ENCODE measurements around the gene LPXN. TPM values are rescaled to one million over a fixed set of nuclear protein-coding genes. Genes with fewer than 3 reads are reported as not detected.

Gene LPXN
- total and polyA plus RNA-seq, 2 donors (not counting 3 experiments of a cell fraction or from before 2014, with no cell fraction given) = 6.2 TPM

- H3K79me2 ChIP-seq (ENCODE audit: control insufficient read depth, insufficient read depth, low read length) = no peaks in the 10 kb centered on the region
- H3K27me3 ChIP-seq (ENCODE audit: control insufficient read depth in 2 of 2, insufficient read depth in 2 of 2, low read length in 2 of 2) = peaks cover 1 to 2% of the 10 kb centered on the region in 2 experiments
- ChIA-PET POLR2A (no interaction called here), CTCF (interaction anchor here (1.3 kb wide), 1 partner anchor 8 kb away, joined by 4 read pairs; no protein-coding TSS in a partner anchor)
- BruUV-seq (replicated peaks) = no TSS peak
- TF ChIP-seq EZH2 (IDR thresholded peaks at IDR 0.05; ENCODE audit: borderline replicate concordance, low read depth, low read length, severe bottlenecking) (no peak), JUN (IDR thresholded peaks at IDR 0.05; ENCODE audit: borderline replicate concordance, insufficient read depth, insufficient read length, low read depth) (no peak), POLR2AphosphoS5 (IDR thresholded peaks at IDR 0.05; ENCODE audit: insufficient read depth, low read depth, low read length) (no peak), MYC (IDR thresholded peaks at IDR 0.05; ENCODE audit: low read depth, low read length) (no peak), MAX (IDR thresholded peaks at IDR 0.05; ENCODE audit: insufficient read depth, insufficient read length) (no peak), POLR2A (IDR thresholded peaks at IDR 0.05; ENCODE audit: low read depth, low read length) (no peak), GATA2 (IDR thresholded peaks at IDR 0.05; ENCODE audit: insufficient read depth, insufficient read length, low read depth, low read length) (no peak), FOS (IDR thresholded peaks at IDR 0.05; ENCODE audit: borderline replicate concordance, insufficient read depth, low read length) (no peak)
- TF ChIP-seq, protein P1, sequence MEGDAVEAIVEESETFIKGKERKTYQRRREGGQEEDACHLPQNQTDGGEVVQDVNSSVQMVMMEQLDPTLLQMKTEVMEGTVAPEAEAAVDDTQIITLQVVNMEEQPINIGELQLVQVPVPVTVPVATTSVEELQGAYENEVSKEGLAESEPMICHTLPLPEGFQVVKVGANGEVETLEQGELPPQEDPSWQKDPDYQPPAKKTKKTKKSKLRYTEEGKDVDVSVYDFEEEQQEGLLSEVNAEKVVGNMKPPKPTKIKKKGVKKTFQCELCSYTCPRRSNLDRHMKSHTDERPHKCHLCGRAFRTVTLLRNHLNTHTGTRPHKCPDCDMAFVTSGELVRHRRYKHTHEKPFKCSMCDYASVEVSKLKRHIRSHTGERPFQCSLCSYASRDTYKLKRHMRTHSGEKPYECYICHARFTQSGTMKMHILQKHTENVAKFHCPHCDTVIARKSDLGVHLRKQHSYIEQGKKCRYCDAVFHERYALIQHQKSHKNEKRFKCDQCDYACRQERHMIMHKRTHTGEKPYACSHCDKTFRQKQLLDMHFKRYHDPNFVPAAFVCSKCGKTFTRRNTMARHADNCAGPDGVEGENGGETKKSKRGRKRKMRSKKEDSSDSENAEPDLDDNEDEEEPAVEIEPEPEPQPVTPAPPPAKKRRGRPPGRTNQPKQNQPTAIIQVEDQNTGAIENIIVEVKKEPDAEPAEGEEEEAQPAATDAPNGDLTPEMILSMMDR (IDR thresholded peaks at IDR 0.05; ENCODE audit: extremely low read depth in 1 of 2, insufficient read depth in 1 of 2, low read depth in 1 of 2, low read length in 2 of 2) = no peak
- no peaks in the 10 kb centered on the region for H3K9me3 ChIP-seq (replicated peaks; ENCODE audit: control insufficient read depth, insufficient read depth, low read length)
- no peaks in the 10 kb centered on the region for H4K20me1 ChIP-seq (replicated peaks; ENCODE audit: control insufficient read depth, extremely low read depth, insufficient read depth, low read length)
- no peak overlapping the region for H2AFZ ChIP-seq (ENCODE audit: low read depth, low read length)
- no peak overlapping the region for H3K9ac ChIP-seq (replicated peaks; ENCODE audit: extremely low read depth, insufficient read depth, low read length)
- no peak overlapping the region for H3K27ac ChIP-seq (ENCODE audit: insufficient read depth, low read depth, low read length)
- H3K4me3 ChIP-seq (replicated peaks in 1 of 3; ENCODE audit: insufficient read depth in 1 of 3, low read depth in 1 of 3, low read length in 3 of 3) = no peak overlapping the region
- no peaks in the 10 kb centered on the region for H3K9me1 ChIP-seq (replicated peaks; ENCODE audit: control insufficient read depth, extremely low read depth, insufficient read depth, low read length)
- H3K4me1 ChIP-seq (ENCODE audit: control insufficient read depth, extremely low read depth, insufficient read depth, low read length) = no peaks in the 10 kb centered on the region
- dilution Hi-C loops (cut with MboI; ENCODE audit: extremely low pct_ligation_motif_present, low sequenced_read_pairs) (no loop called here), intact Hi-C loops (cut with micrococcal nuclease) (no loop called here)
- no peak for FAIRE-seq
- no peaks in the 10 kb centered on the region for H3K36me3 ChIP-seq (ENCODE audit: control insufficient read depth in 2 of 2, extremely low read depth in 1 of 2, insufficient read depth in 2 of 2, low read length in 2 of 2)
- DNase-seq (ENCODE audit: low read depth, low spot score) = no peak
- no peak overlapping the region for H3K4me2 ChIP-seq (ENCODE audit: insufficient read depth, low read length)
These were observed 79.8 kb downstream of the LPXN start for GRCh38 chr11:58495906-58496305.

Measured in endothelial cell of umbilical vein (primary cell).